Measurements from ENCODE around the gene YBX1. TPM values are rescaled to one million over a fixed set of nuclear protein-coding genes. Genes with fewer than 3 reads are reported as not detected.

YBX1 gene
- total and polyA plus RNA-seq, 2 donors (not counting 1 experiment from before 2014, with no cell fraction given), result 164 to 345 TPM

DNA sequence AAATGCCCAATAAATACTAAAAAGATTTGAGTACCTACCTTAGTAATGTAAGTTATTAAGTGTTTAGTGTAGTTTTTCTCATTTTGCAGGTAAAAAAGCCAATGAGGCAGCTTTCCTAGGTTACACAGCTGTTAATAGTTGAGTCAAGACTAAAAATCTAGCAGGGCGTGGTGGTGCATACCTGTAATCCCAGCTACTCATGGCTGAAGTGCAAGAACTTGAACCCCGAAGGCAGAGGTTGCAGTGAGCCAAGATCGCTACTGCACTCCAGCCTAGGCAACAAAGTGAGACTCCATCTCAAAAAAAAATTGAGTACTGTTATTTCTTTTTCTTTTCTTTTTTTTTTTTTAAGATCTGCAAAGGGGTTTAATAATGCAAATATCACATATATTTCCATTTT, 7.7 kb downstream of the YBX1 start:
- Histone ChIP-seq H2AFZ (ENCODE audit: insufficient read depth, low read depth, low read length, poor library complexity, severe bottlenecking) (no peak overlapping the region), H3K4me1 (ENCODE audit: control insufficient read depth in 2 of 2, insufficient read depth in 2 of 2, low read length in 2 of 2) (peaks cover 66% of the 10 kb centered on the region in 2 donors), H3K36me3 (replicated peaks in 1 of 2; ENCODE audit: control extremely low read depth in 1 of 2, control insufficient read depth in 1 of 2, extremely low read depth in 1 of 2, insufficient read depth in 2 of 2, low read length in 1 of 2) (peaks cover 13 to 53% of the 10 kb centered on the region in 2 experiments), H3K4me2 (replicated peaks; ENCODE audit: low read depth, low read length, poor library complexity, severe bottlenecking) (peak overlapping the region; percentile 31), H3K4me3 (ENCODE audit: control extremely low read depth in 1 of 5, extremely low read depth in 1 of 5, insufficient read depth in 1 of 5, low read depth in 2 of 5, low read length in 4 of 5) (no peak overlapping the region), H3K9ac (ENCODE audit: low read length) (no peak overlapping the region), H3K27ac (ENCODE audit: low read length in 2 of 2) (no peak overlapping the region), H4K20me1 (ENCODE audit: control insufficient read depth, insufficient read depth, low read length, poor library complexity, severe bottlenecking) (peaks cover 99% of the 10 kb centered on the region), H3K79me2 (ENCODE audit: control insufficient read depth, insufficient read depth, low read length) (peaks cover 100% of the 10 kb centered on the region), H3K27me3 (replicated peaks in 1 of 4; ENCODE audit: control extremely low read depth in 1 of 4, control insufficient read depth in 3 of 4, insufficient read depth in 4 of 4, low read length in 3 of 4) (no peaks in the 10 kb centered on the region), H3K9me3 (ENCODE audit: control extremely low read depth in 1 of 3, control insufficient read depth in 2 of 3, insufficient read depth in 1 of 3, low read length in 2 of 3) (no peaks in the 10 kb centered on the region)
- intact Hi-C loops (cut with micrococcal nuclease), result loop anchor here (2.0 kb wide), 1 partner anchor 111 kb away; no protein-coding TSS in a partner anchor
- Mint-ChIP-seq H3K27me3 (no peaks in the 10 kb centered on the region), H3K4me1 (peaks cover 81% of the 10 kb centered on the region), H3K27ac (no peak overlapping the region), H3K9me3 (ENCODE audit: insufficient read depth) (no peaks in the 10 kb centered on the region), H3K4me3 (no peak overlapping the region)
- 67% methylated on average over 3 of the region's 3 CpGs for WGBS (ENCODE audit: insufficient coverage)
- no peak for TF ChIP-seq EZH2 (IDR thresholded peaks at IDR 0.05; ENCODE audit: borderline replicate concordance, insufficient read depth, low read depth, low read length, poor library complexity, severe bottlenecking)
- TF ChIP-seq CTCF (IDR thresholded peaks at IDR 0.05), result no peak
- POLR2A ChIA-PET, result no interaction called here
- no peak for ATAC-seq (ENCODE audit: low read depth)
- DNase-seq, result no peak
- CTCF ChIA-PET, result interaction anchor here (1.5 kb wide), 1 partner anchor 78 kb away, joined by 4 read pairs; the partner anchor contains the start of gene C1orf50

DNA sequence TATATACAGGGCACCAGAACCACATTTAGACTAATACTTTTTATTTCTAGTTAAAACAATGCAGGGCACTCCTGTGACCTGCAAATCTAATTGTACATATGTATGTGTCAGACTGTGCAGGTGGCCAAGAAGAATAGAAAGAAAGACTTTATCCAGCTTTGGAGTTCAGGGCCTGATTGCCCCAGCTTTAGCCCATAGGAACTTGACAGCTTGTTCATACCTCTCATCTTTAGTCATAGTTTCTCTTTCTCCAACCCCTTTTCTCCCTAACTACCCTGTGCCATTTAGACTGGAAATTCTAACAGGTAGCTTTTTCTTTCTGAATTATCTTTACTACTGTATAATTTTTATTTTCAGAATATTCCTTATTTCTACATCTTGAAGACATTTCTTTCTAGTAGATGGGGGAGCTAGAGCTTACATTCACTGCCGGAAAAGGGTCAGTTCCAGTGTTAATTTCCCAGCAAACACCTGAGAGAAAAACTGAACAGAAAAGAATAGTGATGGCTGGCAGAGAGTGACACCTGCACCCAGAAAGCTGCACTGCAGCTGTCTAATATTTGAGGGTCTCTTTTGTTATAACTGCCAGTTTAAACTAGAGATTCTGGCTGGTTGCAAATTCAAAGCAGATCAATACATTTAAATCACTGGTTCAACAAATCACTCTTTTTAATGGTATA, 8.4 kb downstream of the YBX1 start:
- ChIA-PET CTCF (interaction anchor here (0.7 to 1.5 kb wide), 3 partner anchors 13 to 113 kb away, joined by 3 to 4 read pairs (median 3); partner anchors contain the start of gene C1orf50), POLR2A (interaction anchor here (0.5 kb wide), 1 partner anchor 32 kb away, joined by 5 read pairs; no protein-coding TSS in a partner anchor)
- H3K4me2 ChIP-seq (replicated peaks; ENCODE audit: low read depth, low read length, poor library complexity, severe bottlenecking), result peak overlapping the region; percentile 11
- peaks cover 9 to 54% of the 10 kb centered on the region in 2 experiments for H3K36me3 ChIP-seq (replicated peaks in 1 of 2; ENCODE audit: control extremely low read depth in 1 of 2, control insufficient read depth in 1 of 2, extremely low read depth in 1 of 2, insufficient read depth in 2 of 2, low read length in 1 of 2)
- H2AFZ ChIP-seq (ENCODE audit: insufficient read depth, low read depth, low read length, poor library complexity, severe bottlenecking), result no peak overlapping the region
- peaks cover 76% of the 10 kb centered on the region for H3K4me1 Mint-ChIP-seq
- no peak overlapping the region for H3K27ac ChIP-seq (ENCODE audit: low read length in 2 of 2)
- TF ChIP-seq CTCF (IDR thresholded peaks at IDR 0.05) (peak; percentile 33), EZH2 (IDR thresholded peaks at IDR 0.05; ENCODE audit: borderline replicate concordance, insufficient read depth, low read depth, low read length, poor library complexity, severe bottlenecking) (no peak)
- H3K4me3 Mint-ChIP-seq, result peak overlapping the region; percentile 4
- intact Hi-C loops (cut with micrococcal nuclease), result loop anchor here (2.0 kb wide), 1 partner anchor 112 kb away; no protein-coding TSS in a partner anchor
- no peak overlapping the region for H3K4me3 ChIP-seq (ENCODE audit: control extremely low read depth in 1 of 5, extremely low read depth in 1 of 5, insufficient read depth in 1 of 5, low read depth in 2 of 5, low read length in 4 of 5)
- H3K27ac Mint-ChIP-seq, result no peak overlapping the region
- WGBS (ENCODE audit: insufficient coverage), result no CpG with 5 or more reads among the region's 1 CpG
- no peaks in the 10 kb centered on the region for H3K9me3 ChIP-seq (ENCODE audit: control extremely low read depth in 1 of 3, control insufficient read depth in 2 of 3, insufficient read depth in 1 of 3, low read length in 2 of 3)
- H3K79me2 ChIP-seq (ENCODE audit: control insufficient read depth, insufficient read depth, low read length), result peaks cover 100% of the 10 kb centered on the region
- no peaks in the 10 kb centered on the region for H3K9me3 Mint-ChIP-seq (ENCODE audit: insufficient read depth)
- no peak for ATAC-seq (ENCODE audit: low read depth)
- H3K9ac ChIP-seq (ENCODE audit: low read length), result no peak overlapping the region
- no peak for DNase-seq
- H3K4me1 ChIP-seq (ENCODE audit: control insufficient read depth in 2 of 2, insufficient read depth in 2 of 2, low read length in 2 of 2), result peaks cover 59% of the 10 kb centered on the region in 2 donors
- no peaks in the 10 kb centered on the region for H3K27me3 Mint-ChIP-seq
- peaks cover 99% of the 10 kb centered on the region for H4K20me1 ChIP-seq (ENCODE audit: control insufficient read depth, insufficient read depth, low read length, poor library complexity, severe bottlenecking)
- no peaks in the 10 kb centered on the region for H3K27me3 ChIP-seq (replicated peaks in 1 of 4; ENCODE audit: control extremely low read depth in 1 of 4, control insufficient read depth in 3 of 4, insufficient read depth in 4 of 4, low read length in 3 of 4)

Data from B cell (primary cell).